GM21576 (cell line): ENCODE results near the gene AGER.
"Not testable (repeated sequence)": the region's sequence is repeated elsewhere in the genome, so short reads cannot be mapped to it uniquely, and the experiment has no call there.

Experiments used
- ATAC-seq: cut with Tn5 transposase; IDR thresholded peaks from one replicate; pipeline ENCODE4 v1.9.1; 2021; ENCODE audit warnings: mild to moderate bottlenecking, moderate library complexity; ENCODE audit not compliant: unreplicated experiment

Gene AGER

DNA sequence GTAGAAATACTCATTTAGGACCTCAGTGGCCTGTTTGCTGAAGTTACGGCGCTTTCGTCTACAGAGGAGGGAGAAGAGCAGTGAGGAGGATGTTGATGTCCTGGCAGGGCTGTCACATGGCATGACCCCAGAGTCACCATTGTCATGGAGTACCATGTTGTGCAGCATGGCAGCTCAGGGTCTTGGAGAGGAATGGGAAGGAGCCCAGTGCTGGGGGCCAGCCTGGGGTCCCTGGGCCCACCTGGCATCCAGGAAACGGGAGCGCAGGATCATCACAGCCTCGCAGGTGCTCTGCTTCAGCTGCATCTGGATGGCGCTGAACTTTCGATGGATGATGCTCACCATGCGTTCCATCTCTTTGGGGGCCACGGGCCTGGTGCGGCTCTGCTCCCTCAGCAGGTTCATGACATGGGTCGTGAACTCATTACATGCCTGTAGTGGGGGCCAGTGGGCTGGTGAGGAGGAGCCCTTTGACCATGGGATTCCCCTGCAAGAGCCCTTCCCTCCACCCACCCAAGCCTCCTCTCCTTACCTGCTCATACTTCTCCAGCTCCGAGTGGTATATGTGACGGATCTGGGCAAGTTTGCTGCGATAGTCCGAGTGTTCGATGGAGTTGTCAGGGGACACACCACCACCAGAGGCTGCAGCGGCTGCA is 3.8 kb upstream of the AGER start:
- ATAC-seq = not testable (repeated sequence)

DNA sequence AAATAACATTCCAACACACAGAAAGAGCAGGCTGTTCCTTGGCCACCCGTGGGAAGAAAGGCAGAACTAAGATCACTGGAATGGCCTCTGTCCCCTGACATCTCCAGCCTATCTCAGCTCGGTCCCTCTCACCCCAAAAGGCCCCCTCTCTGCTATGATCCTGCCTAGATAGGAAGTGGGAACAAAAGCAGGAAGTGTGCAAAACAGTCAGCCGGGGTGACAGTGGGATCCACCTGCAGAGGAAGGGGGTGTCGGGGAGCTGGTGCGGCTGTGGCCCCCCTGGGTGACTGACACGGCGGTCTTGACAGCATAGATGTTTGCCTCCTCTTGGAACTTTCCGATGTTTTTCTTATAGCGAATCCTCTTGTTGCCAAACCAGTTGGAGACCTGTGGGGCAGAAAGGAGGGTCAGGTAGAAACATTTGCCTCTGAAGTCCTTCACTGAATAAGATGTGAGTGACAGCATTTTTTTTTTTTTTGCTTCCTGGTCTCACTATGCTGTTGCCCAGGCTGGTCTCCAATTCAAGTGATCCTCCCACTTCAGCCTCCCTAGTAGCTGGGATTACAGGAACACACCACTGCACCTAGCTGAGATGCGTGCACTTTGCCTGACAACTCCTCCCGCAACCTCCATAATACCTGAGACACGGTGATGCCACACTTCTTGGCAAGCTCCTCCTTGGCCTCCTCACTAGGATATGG is 3.1 kb upstream of the AGER start:
- no peak for ATAC-seq

DNA sequence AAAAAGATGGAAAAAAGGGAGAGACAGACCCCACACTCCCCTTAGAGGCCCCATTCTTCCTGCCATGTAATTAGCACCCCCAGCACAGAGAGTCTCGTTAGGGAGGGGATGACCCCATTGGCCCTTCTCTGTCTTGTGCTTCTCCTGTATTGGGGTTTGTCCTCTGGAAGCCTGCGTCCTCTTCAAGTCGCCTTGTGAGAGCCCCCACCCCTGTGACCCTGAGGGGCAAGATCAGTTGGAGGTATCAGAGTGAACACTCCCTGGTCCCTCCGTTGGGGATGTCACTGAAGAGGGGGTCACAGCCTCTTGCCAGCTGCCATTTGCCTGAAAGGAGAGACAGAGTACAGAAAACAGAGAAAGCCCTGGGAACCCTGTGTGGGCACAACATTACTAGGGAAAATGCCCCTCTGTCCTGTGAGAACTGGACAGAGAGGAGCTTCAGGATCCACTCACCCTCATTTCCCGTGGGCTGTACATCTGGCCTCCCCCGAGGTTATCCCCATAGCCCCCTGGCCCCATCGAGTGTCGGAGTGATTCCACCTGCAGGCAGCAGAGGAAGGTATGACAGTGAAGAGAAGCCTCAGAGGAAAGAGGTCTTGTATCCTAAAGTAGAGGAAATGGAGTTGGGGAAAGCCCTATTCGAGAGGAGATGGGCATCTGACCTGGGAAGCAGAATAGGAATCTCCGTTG is 2.2 kb upstream of the AGER start:
- not testable (repeated sequence) for ATAC-seq

DNA sequence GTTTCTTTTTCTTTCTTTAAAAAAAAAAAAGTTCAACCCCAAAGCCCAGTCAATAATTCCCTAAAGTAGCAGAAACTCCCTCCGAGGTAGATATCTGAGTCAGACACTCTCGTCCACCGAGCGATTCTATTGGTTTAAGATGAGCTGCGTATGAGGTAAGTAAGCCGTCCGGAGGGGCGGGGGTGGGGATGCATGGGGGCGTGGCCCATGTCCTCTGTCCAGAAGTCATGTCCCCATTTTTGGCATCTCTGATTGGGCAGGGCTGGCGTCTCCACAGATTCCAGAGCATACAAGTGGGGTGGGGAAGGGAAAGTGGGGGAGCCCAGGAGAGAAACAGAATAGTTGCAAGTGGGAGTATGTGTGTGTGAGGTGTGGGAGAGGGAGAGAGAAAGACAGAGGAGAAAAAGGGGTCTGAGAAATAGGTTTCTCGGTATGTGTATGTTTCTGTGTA is 1.7 kb upstream of the AGER start:
- not testable (repeated sequence) for ATAC-seq

DNA sequence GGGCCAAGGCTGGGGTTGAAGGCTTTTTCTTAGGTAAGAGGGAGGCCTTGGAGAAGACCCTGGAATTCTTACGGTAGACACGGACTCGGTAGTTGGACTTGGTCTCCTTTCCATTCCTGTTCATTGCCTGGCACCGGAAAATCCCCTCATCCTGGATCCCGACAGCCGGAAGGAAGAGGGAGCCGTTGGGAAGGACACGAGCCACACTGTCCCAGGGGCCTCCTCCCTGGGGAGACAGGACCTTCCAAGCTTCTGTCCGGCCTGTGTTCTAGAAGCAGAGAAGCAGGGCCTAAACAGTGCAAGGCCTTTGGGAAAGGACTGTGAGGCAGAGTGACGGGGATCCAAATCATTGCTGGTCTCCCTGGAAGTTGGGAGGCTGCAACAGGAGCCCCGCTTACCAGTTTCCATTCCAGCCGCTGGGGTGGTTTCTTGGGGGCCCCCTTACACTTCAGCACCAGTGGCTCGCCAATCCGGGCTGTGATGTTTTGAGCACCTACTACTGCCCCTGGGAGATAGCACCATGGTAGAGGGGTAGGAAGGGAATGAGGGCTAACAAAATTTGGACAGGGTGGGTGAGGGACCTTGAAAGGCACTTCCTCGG is 470 bp downstream of the AGER start:
- no peak for ATAC-seq

DNA sequence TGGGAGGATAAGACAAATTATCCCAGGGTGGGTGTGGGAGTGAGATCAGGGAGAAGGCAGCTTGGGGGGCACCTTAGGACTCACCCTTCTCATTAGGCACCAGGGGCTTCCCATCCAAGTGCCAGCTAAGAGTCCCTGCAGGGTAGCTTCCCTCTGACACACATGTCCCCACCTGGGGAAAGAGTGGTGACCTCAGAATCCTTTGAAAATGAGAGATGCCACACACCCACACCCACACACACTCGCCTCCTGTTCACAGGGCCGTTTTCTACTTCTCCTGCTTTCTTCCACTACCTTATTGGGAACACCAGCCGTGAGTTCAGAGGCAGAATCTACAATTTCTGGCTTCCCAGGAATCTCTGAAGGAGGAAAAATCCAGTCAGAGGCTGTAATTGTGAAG is 1.0 kb downstream of the AGER start:
- no peak for ATAC-seq

DNA sequence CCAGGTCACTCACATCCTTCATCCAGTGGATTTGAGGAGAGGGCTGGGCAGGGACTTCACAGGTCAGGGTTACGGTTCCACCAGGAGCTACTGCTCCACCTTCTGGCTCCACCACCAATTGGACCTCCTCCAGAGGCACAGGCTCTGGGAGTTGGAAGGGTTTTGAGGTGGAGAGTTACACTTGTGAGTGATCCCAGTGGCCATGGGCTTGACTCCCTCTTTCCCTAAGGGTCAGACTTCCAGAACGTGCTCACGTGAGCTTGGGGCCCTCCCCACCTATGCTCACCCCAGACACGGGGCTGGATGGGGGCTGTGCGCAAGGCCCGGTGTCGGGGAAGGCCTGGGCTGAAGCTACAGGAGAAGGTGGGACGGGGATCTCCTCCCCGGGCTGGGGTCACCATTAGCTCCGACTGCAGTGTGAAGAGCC is 1.5 kb downstream of the AGER start:
- ATAC-seq = no peak

DNA sequence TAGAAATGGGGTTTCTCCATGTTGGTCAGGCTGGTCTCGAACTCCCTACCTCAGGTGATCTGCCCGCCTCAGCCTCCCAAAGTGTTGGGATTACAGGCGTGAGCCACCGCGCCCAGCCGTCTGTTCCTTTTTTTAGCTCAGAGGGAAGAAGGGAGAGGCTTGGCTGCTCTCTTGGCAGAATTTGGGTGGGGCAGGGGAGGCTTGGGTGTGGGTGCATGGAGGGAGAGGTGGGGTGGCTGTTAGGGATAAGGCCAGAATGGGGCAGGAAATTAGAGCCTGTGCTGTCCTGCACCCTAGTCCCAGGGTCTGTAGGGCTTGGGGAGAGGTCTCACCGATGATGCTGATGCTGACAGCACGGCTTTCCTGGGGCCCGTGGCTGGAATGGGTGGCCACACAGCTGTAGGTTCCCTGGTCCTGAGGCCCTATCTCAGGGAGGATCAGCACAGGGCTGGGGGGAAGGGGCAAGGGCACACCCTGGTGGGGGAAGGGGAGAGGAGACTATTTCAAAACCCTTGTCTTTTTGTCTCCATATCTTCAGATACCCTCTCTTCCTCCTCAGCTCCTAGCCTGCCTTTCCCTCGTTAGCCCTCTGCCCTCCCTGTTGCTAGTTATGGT is 2.0 kb downstream of the AGER start:
- ATAC-seq = no peak

DNA sequence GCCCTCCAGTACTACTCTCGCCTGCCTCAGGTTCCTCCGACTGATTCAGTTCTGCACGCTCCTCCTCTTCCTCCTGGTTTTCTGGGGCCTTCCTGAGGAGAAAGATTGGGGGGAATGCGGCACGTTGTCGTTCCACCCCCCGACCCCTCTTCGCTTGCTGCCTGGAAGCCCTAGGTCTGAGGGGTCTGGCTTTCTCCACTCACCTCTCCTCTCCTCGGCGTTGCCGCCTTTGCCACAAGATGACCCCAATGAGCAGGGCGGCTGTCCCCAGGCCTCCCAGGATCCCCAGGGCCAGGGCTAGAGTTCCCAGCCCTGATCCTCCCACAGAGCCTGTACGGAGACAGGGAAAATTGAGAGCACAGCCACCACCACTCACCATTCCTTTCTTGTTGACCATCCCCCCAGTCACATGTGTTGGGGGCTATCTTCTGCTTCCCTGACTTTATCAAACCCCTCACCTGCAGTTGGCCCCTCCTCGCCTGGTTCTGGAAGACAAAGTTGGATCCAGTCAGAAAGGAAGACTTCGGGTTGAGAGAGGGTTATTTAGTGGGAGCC is 2.8 kb downstream of the AGER start:
- no peak for ATAC-seq

DNA sequence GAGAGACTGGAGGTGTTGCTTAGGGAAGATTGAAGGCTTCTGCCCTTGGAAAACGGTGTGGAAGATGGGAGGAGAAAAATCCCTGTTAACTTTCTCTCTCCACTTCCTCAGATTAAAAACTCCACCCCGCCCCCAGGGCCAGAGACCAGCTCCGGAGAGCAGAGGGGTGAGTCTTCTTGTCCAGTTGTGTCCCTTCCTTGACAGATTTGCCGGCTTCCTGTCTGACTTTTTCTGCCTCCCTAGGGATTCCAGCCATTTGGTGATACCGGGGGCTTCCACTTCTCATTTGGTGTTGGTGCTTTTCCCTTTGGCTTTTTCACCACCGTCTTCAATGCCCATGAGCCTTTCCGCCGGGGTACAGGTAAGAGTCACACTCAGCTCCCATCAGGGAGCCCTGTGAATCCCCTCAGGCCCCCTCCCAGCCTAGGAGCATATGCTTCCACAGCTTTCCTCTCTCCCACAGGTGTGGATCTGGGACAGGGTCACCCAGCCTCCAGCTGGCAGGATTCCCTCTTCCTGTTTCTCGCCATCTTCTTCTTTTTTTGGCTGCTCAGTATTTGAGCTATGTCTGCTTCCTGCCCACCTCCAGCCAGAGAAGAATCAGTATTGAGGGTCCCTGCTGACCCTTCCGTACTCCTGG is 4.2 kb downstream of the AGER start:
- no peak for ATAC-seq

DNA sequence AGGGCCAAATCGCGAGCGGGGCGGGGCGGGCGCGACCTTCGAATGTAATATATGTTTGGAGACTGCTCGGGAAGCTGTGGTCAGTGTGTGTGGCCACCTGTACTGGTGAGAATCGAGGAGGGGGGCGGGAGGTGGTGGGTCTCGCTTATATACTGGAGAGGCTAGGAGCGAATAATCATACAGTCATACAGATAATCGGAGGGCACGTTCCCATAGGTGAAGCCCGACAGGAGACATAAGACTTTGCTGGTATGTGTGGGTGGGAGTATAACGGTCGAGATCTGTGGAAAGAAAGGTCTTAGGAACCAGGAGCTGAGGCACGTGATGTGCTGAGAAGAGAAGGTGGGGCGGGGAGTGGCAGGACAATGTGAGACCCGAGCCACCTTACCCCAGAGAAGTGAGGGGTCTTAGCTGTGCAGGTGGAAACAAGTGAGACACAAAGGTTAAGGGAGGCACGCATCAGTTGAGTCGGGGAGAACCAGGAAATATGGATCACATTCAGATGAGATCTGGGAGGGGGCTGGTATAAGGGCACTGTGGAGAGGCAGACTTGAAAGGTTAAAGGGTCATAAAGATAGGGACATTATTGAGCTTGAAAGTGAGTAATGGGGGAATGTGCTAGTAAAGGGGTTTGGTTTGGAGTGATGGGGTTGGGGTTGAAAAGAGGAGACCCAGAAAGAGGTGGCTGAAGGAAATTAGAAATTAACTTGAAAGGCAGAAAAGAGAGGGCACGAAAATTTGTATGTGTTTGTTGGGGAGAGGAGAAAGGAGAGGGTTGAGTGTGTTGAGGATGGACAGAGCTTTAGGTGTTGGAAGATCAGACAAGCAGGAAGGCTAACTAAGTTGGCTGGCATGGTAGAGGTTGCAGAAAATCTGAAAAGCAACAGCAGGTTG is 5.3 kb downstream of the AGER start:
- no peak for ATAC-seq

DNA sequence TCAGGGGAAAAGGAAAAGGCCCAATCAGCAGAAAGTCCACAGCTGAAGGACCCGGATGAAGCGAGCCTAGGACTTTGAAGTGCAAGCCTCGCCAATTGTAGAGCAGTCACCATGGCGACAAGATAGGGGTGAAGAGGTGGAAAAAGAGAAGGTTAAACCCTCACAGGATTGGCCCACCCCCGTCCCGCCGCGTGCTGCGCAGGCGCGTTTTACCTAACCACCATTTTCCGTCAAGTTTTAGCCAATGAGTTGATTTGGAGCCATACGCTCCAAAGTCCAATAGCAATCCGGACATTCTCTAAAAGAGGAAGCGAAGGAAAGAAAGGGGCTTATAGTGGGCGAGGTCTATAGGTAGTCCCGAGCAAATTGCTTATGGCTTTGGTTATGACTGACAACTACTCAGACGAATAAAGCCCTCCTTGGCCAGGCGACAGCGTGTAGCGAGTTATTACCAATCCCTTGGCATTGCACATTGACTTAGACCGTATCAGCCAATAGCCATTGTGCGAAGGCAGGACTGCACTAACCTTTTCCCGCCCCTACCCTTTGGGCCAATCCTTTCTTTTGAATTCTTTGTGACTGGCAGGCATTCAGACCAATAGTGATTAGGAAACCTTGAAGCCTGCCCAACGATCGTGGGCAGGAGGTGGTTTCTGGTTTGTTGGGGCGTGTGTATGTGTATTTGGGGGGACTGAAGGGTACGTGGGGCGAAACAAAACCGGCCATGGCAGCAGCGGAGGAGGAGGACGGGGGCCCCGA is 6.1 kb downstream of the AGER start, which contains the start of gene RNF5:
TSS of gene RNF5 (plus strand) at position 618 of the 759 bp plus-strand sequence. CDS start at position 725, 107 bp downstream.
- peak; percentile 77 for ATAC-seq

DNA sequence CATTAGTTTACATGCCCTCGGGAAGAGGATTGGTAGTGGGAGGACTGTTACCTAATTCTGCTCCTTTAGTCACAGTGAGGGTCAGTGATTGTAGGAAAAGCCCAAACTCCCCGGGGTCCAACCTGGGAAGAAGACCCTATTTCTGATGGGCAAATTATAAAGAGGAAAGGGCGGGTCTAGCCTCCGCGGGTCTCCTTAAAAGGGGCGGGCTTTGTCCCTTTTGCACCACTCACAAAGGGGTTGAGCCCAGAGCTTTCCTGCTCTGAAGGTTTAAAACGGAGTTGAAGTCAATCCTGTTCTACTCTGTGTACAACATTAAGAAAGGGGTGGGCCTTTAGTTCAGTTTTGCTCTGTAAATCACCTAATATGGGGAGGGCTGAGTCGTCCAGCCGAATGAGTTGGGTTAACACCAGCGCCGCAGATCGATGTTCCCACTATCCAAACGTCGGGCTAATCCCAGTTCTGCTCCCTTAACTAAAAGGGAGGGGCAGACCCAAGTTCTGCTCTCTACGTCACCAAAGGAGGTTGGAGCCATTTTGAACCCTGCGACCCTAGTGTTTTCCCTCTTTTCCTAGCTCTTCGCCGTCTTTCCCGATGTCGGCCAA is 6.8 kb downstream of the AGER start:
- ATAC-seq = no peak

DNA sequence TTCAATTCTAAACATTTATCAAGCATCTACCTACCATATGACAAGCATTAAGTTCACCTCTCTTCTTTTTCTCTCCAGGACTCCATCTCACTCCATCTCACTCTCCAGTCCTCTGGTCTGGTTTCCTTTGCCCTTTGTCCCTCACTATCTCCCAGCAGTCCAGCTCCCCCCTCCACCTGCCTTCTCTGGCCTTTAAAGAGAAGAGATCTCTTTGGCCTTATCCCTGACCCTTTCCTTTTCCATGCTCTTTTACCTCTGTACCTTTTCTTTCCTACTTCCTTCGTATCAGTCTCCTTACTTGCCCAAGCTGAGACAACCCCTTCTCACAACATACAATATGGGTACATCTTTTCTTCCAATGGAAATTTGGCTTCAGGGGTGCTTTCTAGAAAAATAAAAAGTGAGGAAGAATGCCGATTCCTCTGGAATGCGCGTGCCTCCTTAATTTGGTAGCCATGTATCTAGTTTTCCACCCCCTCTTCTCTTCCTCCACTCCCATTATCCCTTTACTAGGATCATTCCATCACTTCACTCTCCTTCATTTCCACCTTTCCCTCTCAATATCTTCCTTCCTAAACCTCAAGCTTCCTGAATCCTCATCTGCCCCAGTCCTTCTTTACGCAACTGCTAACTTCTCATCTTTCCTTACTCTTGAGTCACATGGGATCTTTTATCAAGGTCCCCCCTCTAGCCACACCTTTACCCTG is 7.4 kb downstream of the AGER start:
- ATAC-seq = no peak

DNA sequence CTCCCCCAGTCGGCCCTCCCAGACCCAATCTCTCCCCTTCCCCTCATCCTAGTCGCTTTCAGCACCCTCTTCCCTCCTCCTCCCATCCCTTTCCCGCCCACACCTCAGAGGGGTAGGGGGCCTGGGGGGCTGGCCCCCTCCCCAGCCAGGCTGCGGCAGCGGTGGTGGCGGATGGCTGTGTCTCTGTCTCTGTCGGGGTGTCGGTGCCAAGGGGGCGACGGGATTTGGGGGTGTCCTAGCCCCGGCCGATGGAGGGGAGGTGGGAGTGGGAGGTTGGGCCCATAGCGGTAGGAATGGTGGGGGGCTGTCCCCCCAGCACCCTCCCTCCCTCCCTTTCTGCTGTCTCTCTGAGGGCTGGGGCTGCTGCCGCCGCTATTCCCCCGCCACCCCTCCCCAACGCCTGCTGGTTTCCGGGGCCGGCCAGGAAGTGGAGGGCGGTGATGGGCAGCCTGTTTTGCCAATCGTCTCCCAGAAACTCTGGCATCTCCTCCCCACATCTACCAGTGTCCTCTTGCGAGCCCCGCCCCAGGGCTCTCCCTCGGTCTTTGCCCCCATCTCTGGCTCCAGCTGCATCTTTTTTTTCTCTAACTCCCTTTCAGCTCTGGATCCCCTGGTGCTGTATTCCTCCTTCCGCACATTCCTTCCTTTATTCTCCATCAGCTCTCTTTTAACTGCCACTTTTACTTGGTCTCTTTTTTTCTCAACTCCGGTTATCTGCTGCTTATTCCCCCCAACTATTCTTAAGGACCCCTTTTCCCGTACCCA is 8.2 kb downstream of the AGER start, which contains the start of gene AGPAT1:
TSS of gene AGPAT1 (minus strand) at position 374 of the 765 bp plus-strand sequence. CDS start 4,588 bp downstream, outside the sequence.
- peak; percentile 40 for ATAC-seq

DNA sequence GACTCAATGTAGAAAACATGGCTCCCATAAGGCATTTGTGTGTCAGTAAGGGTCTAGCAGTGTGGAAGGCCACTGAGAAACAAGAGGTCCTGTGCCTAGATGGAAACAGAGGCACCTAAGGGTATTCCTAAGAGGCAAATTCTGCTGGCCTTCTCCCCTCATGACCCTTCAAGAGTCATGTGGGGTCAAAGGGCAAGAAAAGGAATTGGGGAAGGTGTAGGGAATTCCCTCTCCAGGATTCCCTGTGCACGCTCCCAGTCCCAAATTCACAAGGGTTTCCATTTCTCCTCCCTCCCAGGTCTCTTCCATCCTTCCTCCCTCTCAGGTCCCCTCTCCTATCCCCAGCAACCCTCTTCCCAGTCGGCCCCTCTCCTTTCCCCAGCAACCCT is 8.7 kb downstream of the AGER start:
- ATAC-seq = no peak

DNA sequence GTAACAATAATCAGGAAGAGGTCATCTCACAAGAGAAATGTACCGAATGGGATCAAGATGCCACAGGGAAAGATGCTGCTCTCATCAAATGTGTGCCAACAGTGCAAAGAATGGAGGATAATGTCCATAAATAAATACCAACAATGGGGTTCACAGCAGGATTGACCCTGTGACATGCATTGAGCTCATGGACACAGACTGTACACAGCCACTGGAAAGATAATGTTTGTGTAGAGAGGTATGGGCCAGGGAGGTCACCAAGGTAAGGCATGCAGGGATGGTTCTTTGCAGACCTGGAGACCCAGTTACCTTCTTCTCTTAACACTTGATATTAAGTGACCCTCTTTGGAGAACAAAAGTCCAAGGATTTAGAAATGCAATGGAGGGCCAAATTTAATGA is 9.6 kb downstream of the AGER start:
- no peak for ATAC-seq
